ENCODE results near the gene OR10A5.
"Not testable (repeated sequence)": the region's sequence is repeated elsewhere in the genome, so short reads cannot be mapped to it uniquely, and the experiment has no call there.

Gene OR10A5

GRCh38 chr11:6845383-6845782, at the start of gene OR10A5:
Gene OR10A5 (plus strand): TSS chr11:6845683. CDS start chr11:6845683, 0 bp downstream.
- no peak for DNase-seq (ENCODE audit: low read depth in 2 of 3, low spot score in 2 of 3)

- DNase-seq (ENCODE audit: low read depth in 2 of 3, low spot score in 2 of 3): no peak
Observed at GRCh38 chr11:6799402-6799801, 46.1 kb upstream of the OR10A5 start, which contains the start of gene OR6A2. Gene OR6A2 (minus strand): TSS chr11:6799689. CDS start chr11:6795708, 3,981 bp downstream.

- not testable (repeated sequence) for DNase-seq (ENCODE audit: low read depth in 2 of 3, low spot score in 2 of 3)
Observed at GRCh38 chr11:6801075-6801474, 44.4 kb upstream of the OR10A5 start.

GRCh38 chr11:6812390-6813005, 33.0 kb upstream of the OR10A5 start:
- DNase-seq (ENCODE audit: low read depth in 2 of 3, low spot score in 2 of 3): no peak

- DNase-seq (ENCODE audit: low read depth in 2 of 3, low spot score in 2 of 3): no peak
Observed at GRCh38 chr11:6813656-6814055, 31.8 kb upstream of the OR10A5 start.

- no peak for DNase-seq (ENCODE audit: low read depth in 2 of 3, low spot score in 2 of 3)
Observed at GRCh38 chr11:6817694-6818093, 27.8 kb upstream of the OR10A5 start.

- DNase-seq (ENCODE audit: low read depth in 2 of 3, low spot score in 2 of 3): no peak
Observed at GRCh38 chr11:6818967-6819366, 26.5 kb upstream of the OR10A5 start.

GRCh38 chr11:6824136-6824823, 21.2 kb upstream of the OR10A5 start:
- no peak for DNase-seq (ENCODE audit: low read depth in 2 of 3, low spot score in 2 of 3)

GRCh38 chr11:6825231-6825744, 20.2 kb upstream of the OR10A5 start:
- DNase-seq (ENCODE audit: low read depth in 2 of 3, low spot score in 2 of 3): no peak

GRCh38 chr11:6828103-6828502, 17.4 kb upstream of the OR10A5 start:
- no peak for DNase-seq (ENCODE audit: low read depth in 2 of 3, low spot score in 2 of 3)

GRCh38 chr11:6833356-6833755, 12.1 kb upstream of the OR10A5 start:
- DNase-seq (ENCODE audit: low read depth in 2 of 3, low spot score in 2 of 3): no peak

- DNase-seq (ENCODE audit: low read depth in 2 of 3, low spot score in 2 of 3): no peak
Observed at GRCh38 chr11:6834021-6834420, 11.5 kb upstream of the OR10A5 start.

GRCh38 chr11:6841694-6842093, 3.8 kb upstream of the OR10A5 start:
- DNase-seq (ENCODE audit: low read depth in 2 of 3, low spot score in 2 of 3): no peak

GRCh38 chr11:6843670-6844069, 1.8 kb upstream of the OR10A5 start:
- DNase-seq (ENCODE audit: low read depth in 2 of 3, low spot score in 2 of 3): no peak

- no peak for DNase-seq (ENCODE audit: low read depth in 2 of 3, low spot score in 2 of 3)
Observed at GRCh38 chr11:6844356-6844755, 1.1 kb upstream of the OR10A5 start.

- no peak for DNase-seq (ENCODE audit: low read depth in 2 of 3, low spot score in 2 of 3)
Observed at GRCh38 chr11:6850526-6850925, 5.0 kb downstream of the OR10A5 start.

GRCh38 chr11:6854801-6855200, 9.3 kb downstream of the OR10A5 start:
- DNase-seq (ENCODE audit: low read depth in 2 of 3, low spot score in 2 of 3): not testable (repeated sequence)

GRCh38 chr11:6855971-6856541, 10.6 kb downstream of the OR10A5 start:
- no peak for DNase-seq (ENCODE audit: low read depth in 2 of 3, low spot score in 2 of 3)

GRCh38 chr11:6856871-6857270, 11.4 kb downstream of the OR10A5 start:
- no peak for DNase-seq (ENCODE audit: low read depth in 2 of 3, low spot score in 2 of 3)

GRCh38 chr11:6862961-6863360, 17.5 kb downstream of the OR10A5 start, which contains the start of gene OR10A2:
Gene OR10A2 (plus strand): TSS chr11:6863057. CDS start chr11:6869755, 6,698 bp downstream.
- no peak for DNase-seq (ENCODE audit: low read depth in 2 of 3, low spot score in 2 of 3)

GRCh38 chr11:6864438-6864837, 19.0 kb downstream of the OR10A5 start:
- no peak for DNase-seq (ENCODE audit: low read depth in 2 of 3, low spot score in 2 of 3)

GRCh38 chr11:6871278-6871677, 25.8 kb downstream of the OR10A5 start:
- no peak for DNase-seq (ENCODE audit: low read depth in 2 of 3, low spot score in 2 of 3)
